Measurements from ENCODE around the gene ATG4B. TPM values are rescaled to one million over a fixed set of nuclear protein-coding genes. Genes with fewer than 3 reads are reported as not detected.

The ATG4B gene
- total RNA-seq, 3 donors from 2014 or later (not counting 1 experiment from before 2014, with no cell fraction given): 106 to 171 (median 139) TPM

GRCh38 chr2:241593271-241593670 lies 44.2 kb upstream of the ATG4B start:
- no peaks in the 10 kb centered on the region for H3K9me3 Mint-ChIP-seq
- no peak for TF ChIP-seq CTCF (IDR thresholded peaks at IDR 0.05)
- ATAC-seq (no peak), DNase-seq (no peak)
- intact Hi-C loops (cut with micrococcal nuclease): no loop called here
- H3K27ac Mint-ChIP-seq: no peak overlapping the region
- H3K4me1 ChIP-seq (ENCODE audit: control insufficient read depth, insufficient read depth, low read length): no peaks in the 10 kb centered on the region
- no peak overlapping the region for H3K4me3 ChIP-seq (ENCODE audit: low read length)
- 97% methylated on average over 16 of the region's 16 CpGs for WGBS (ENCODE audit: insufficient coverage)
- H3K27me3 Mint-ChIP-seq (ENCODE audit: low read depth in 2 of 2): no peaks in the 10 kb centered on the region
- H3K36me3 ChIP-seq (ENCODE audit: control insufficient read depth, insufficient read depth, low read length): peaks cover 4% of the 10 kb centered on the region
- no peak overlapping the region for H3K4me3 Mint-ChIP-seq
- no peaks in the 10 kb centered on the region for H3K27me3 ChIP-seq (ENCODE audit: control insufficient read depth, insufficient read depth, low read length)
- H3K27ac ChIP-seq (ENCODE audit: low read length): no peak overlapping the region
- peaks cover 1% of the 10 kb centered on the region for H3K36me3 Mint-ChIP-seq
- no peaks in the 10 kb centered on the region for H3K9me3 ChIP-seq (ENCODE audit: control insufficient read depth, insufficient read depth, low read length)
- no peaks in the 10 kb centered on the region for H3K4me1 Mint-ChIP-seq

- Histone ChIP-seq H3K27me3 (ENCODE audit: control insufficient read depth, insufficient read depth, low read length) (no peaks in the 10 kb centered on the region), H3K4me1 (ENCODE audit: control insufficient read depth, insufficient read depth, low read length) (no peaks in the 10 kb centered on the region), H3K36me3 (ENCODE audit: control insufficient read depth, insufficient read depth, low read length) (peaks cover 7% of the 10 kb centered on the region), H3K9me3 (ENCODE audit: control insufficient read depth, insufficient read depth, low read length) (no peaks in the 10 kb centered on the region), H3K27ac (ENCODE audit: low read length) (no peak overlapping the region), H3K4me3 (ENCODE audit: low read length) (no peak overlapping the region)
- H3K9me3 Mint-ChIP-seq: no peaks in the 10 kb centered on the region
- H3K27me3 Mint-ChIP-seq (ENCODE audit: low read depth in 2 of 2): no peaks in the 10 kb centered on the region
- WGBS (ENCODE audit: insufficient coverage): 95% methylated on average over 15 of the region's 15 CpGs
- no peaks in the 10 kb centered on the region for H3K4me1 Mint-ChIP-seq
- no peak for TF ChIP-seq CTCF (IDR thresholded peaks at IDR 0.05)
- no peaks in the 10 kb centered on the region for H3K36me3 Mint-ChIP-seq
- H3K27ac Mint-ChIP-seq: no peak overlapping the region
- DNase-seq (peak in 1 of 2 donors; percentile 49), ATAC-seq (peak; percentile 39 to 58 (median 46))
- H3K4me3 Mint-ChIP-seq: no peak overlapping the region
- intact Hi-C loops (cut with micrococcal nuclease): no loop called here
These were observed 41.8 kb upstream of the ATG4B start for GRCh38 chr2:241595600-241596140.

GRCh38 chr2:241597561-241597960 lies 39.9 kb upstream of the ATG4B start:
- H3K27me3 Mint-ChIP-seq (ENCODE audit: low read depth in 2 of 2): no peaks in the 10 kb centered on the region
- Histone ChIP-seq H3K36me3 (ENCODE audit: control insufficient read depth, insufficient read depth, low read length) (peaks cover 11% of the 10 kb centered on the region), H3K27ac (ENCODE audit: low read length) (no peak overlapping the region), H3K4me3 (ENCODE audit: low read length) (no peak overlapping the region), H3K4me1 (ENCODE audit: control insufficient read depth, insufficient read depth, low read length) (no peaks in the 10 kb centered on the region), H3K9me3 (ENCODE audit: control insufficient read depth, insufficient read depth, low read length) (no peaks in the 10 kb centered on the region), H3K27me3 (ENCODE audit: control insufficient read depth, insufficient read depth, low read length) (no peaks in the 10 kb centered on the region)
- WGBS (ENCODE audit: insufficient coverage): 98% methylated on average over 6 of the region's 6 CpGs
- H3K9me3 Mint-ChIP-seq: no peaks in the 10 kb centered on the region
- no peak for TF ChIP-seq CTCF (IDR thresholded peaks at IDR 0.05)
- peak overlapping the region in 1 of 2 donors; percentile 29 for H3K27ac Mint-ChIP-seq
- ATAC-seq (no peak), DNase-seq (no peak)
- H3K4me1 Mint-ChIP-seq: no peaks in the 10 kb centered on the region
- no peaks in the 10 kb centered on the region for H3K36me3 Mint-ChIP-seq
- H3K4me3 Mint-ChIP-seq: no peak overlapping the region
- intact Hi-C loops (cut with micrococcal nuclease): no loop called here

GRCh38 chr2:241598061-241598460 lies 39.4 kb upstream of the ATG4B start:
- H3K4me1 ChIP-seq (ENCODE audit: control insufficient read depth, insufficient read depth, low read length): no peaks in the 10 kb centered on the region
- Mint-ChIP-seq H3K4me1 (no peaks in the 10 kb centered on the region), H3K36me3 (no peaks in the 10 kb centered on the region), H3K9me3 (no peaks in the 10 kb centered on the region), H3K4me3 (no peak overlapping the region), H3K27me3 (ENCODE audit: low read depth in 2 of 2) (no peaks in the 10 kb centered on the region), H3K27ac (peak overlapping the region in 1 of 2 donors; percentile 29)
- H3K9me3 ChIP-seq (ENCODE audit: control insufficient read depth, insufficient read depth, low read length): no peaks in the 10 kb centered on the region
- 93% methylated on average over 5 of the region's 5 CpGs for WGBS (ENCODE audit: insufficient coverage)
- DNase-seq (no peak), ATAC-seq (no peak)
- no peaks in the 10 kb centered on the region for H3K27me3 ChIP-seq (ENCODE audit: control insufficient read depth, insufficient read depth, low read length)
- no peak overlapping the region for H3K27ac ChIP-seq (ENCODE audit: low read length)
- no peak overlapping the region for H3K4me3 ChIP-seq (ENCODE audit: low read length)
- peaks cover 13% of the 10 kb centered on the region for H3K36me3 ChIP-seq (ENCODE audit: control insufficient read depth, insufficient read depth, low read length)
- intact Hi-C loops (cut with micrococcal nuclease): no loop called here
- no peak for TF ChIP-seq CTCF (IDR thresholded peaks at IDR 0.05)

Data from natural killer cell (primary cell).